ENCODE results near the gene FLNB.

The FLNB gene

DNA sequence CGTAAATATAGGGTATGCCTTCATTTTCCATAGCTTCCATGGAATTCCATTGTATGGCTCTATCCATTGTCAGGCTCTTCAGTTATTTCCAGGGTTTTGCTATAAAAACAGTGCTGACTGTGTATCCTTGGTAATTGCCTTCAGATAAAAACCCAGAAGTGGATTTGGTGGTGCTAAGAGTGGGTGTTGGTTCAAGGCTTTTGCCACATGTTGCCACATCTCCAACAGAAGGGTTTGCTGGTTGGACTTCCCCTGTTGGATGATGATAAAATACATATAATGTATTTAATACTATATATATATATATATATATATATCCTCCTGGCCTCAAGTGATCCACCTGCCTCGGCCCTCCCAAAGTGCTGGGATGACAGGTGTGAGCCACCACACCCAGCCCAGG, 97.8 kb downstream of the FLNB start:
- no peak for DNase-seq (ENCODE audit: low read depth, low spot score)

GRCh38 chr3:58106640-58107039, 98.4 kb downstream of the FLNB start:
- DNase-seq (ENCODE audit: low read depth, low spot score), result no peak

- no peak for DNase-seq (ENCODE audit: low read depth, low spot score)
Observed at GRCh38 chr3:58107597-58107996, 99.4 kb downstream of the FLNB start.

GRCh38 chr3:58109752-58110151, 101.5 kb downstream of the FLNB start:
- DNase-seq (ENCODE audit: low read depth, low spot score), result no peak

GRCh38 chr3:58111513-58112184, 103.4 kb downstream of the FLNB start:
- no peak for DNase-seq (ENCODE audit: low read depth, low spot score)

DNA sequence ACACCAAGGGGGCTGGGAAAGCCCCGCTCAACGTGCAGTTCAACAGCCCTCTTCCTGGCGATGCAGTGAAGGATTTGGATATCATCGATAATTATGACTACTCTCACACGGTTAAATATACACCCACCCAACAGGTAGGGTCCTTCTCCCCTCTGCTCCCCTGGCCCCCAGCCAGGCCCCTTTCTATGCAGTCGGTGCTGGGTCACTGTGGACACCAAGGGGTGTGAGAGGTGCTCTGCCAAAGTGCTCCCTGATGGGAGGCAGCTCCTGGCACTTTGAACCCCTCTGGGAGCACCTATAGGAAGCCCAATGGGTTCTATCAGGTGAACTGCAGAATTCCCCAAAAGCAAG, 103.9 kb downstream of the FLNB start:
- no peak for DNase-seq (ENCODE audit: low read depth, low spot score)

DNA sequence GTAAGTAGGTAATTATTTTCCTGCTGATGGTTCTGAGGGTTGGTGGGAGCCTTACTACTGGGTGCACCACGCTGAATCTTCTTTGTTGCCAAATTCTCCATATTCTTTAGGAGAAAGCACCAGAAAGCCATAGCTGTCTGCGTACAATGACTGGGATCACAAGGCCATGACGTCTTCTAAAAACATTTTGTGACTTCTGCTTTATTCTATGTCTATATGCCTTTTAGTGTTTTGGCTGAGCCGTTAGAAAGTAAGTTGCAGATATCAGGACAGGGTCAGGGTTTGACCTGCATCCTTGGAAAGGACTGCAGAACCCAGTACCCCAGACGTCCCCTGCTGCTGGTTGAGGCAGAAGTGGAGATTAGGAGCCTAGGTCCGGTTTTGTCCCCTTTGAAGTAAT, 107.0 kb downstream of the FLNB start:
- no peak for DNase-seq (ENCODE audit: low read depth, low spot score)

- no peak for DNase-seq (ENCODE audit: low read depth, low spot score)
Observed at GRCh38 chr3:58116161-58116955, 108.1 kb downstream of the FLNB start.

DNA sequence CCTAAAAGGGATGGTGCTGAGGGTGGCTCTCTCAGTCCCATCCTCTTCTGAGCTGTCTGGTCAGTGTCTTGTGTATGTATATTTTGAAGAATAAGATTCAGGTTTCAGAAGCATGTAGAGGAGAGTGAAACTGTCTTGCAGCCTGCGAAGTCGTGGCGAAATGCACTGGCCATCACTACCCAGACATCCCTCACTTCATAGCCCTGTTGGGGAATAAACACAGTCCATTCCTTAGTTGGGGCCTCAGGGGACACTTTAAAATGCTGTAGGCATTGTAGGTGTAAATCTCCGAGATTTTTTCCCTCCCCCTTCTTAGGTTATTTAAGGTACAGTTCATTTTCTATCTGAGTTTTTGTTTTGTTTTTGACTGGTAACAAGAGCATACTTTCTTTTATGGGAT, 108.8 kb downstream of the FLNB start:
- DNase-seq (ENCODE audit: low read depth, low spot score), result no peak

- no peak for DNase-seq (ENCODE audit: low read depth, low spot score)
Observed at GRCh38 chr3:58117561-58118181, 109.4 kb downstream of the FLNB start.

DNA sequence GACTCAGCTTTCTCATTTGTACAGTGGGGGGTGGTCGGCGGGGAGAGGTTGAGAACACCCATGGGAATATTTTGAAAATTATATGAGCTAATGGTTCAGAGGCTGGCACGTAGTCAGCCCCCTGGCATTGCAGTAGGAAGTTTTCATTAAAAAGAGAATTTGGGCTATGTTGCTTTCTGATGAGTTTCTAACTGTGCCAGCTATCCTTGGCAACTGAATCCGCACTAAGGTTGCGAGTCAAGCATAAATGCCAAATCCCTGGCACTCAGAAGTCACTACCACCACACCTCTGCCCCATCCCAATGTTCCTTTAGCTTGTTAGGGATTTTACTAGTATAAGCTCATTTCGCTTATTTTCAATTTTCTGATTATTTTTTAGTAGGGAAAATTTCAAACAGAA, 111.0 kb downstream of the FLNB start:
- no peak for DNase-seq (ENCODE audit: low read depth, low spot score)

GRCh38 chr3:58120075-58120812, 112.0 kb downstream of the FLNB start:
- DNase-seq (ENCODE audit: low read depth, low spot score), result no peak

DNA sequence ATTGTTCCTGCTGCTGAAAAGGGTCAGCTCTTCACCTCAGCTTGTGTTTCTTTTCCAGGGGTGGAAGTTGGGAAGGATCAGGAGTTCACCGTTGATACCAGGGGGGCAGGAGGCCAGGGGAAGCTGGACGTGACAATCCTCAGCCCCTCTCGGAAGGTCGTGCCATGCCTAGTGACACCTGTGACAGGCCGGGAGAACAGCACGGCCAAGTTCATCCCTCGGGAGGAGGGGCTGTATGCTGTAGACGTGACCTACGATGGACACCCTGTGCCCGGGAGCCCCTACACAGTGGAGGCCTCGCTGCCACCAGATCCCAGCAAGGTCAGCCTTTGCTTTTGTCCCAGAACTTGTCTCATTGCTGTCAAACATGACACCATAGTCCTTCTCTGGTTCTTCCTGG, 113.0 kb downstream of the FLNB start:
- DNase-seq (ENCODE audit: low read depth, low spot score), result no peak

- no peak for DNase-seq (ENCODE audit: low read depth, low spot score)
Observed at GRCh38 chr3:58122936-58123700, 114.9 kb downstream of the FLNB start.

DNA sequence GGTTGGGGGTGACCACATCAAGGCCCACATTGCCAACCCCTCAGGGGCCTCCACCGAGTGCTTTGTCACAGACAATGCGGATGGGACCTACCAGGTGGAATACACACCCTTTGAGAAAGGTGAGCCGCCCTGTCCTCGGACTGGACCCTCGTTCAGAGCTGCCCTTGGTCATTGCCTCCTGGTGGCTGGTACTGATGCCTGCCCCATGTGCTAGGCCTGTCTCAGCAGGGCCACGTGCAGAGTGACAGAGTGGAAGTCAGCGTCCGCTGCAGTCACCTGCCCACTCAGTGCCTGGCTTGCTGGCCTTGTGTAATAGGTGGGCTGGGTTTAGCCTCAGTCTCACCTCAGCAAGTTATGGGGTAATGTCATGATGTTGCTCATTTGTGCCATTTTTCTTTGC, 116.2 kb downstream of the FLNB start:
- no peak for DNase-seq (ENCODE audit: low read depth, low spot score)

- no peak for DNase-seq (ENCODE audit: low read depth, low spot score)
Observed at GRCh38 chr3:58129041-58129770, 121.0 kb downstream of the FLNB start.

DNA sequence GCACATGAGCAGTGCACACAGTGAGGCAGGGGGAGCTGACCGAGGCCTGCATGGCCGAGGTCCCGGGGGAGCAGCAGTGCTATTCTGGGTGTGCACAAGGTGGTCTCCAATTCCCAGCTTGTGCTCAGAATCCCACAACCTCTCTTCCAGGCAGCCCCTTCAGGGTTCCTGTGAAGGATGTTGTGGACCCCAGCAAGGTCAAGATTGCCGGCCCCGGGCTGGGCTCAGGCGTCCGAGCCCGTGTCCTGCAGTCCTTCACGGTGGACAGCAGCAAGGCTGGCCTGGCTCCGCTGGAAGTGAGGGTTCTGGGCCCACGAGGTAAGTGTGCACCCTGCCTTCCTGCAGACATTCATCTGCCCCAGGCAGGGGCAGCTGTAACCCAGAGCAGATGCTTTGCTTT, 122.4 kb downstream of the FLNB start:
- DNase-seq (ENCODE audit: low read depth, low spot score), result no peak

- DNase-seq (ENCODE audit: low read depth, low spot score), result no peak
Observed at GRCh38 chr3:58131101-58131825, 123.0 kb downstream of the FLNB start.

- no peak for DNase-seq (ENCODE audit: low read depth, low spot score)
Observed at GRCh38 chr3:58132850-58133249, 124.6 kb downstream of the FLNB start.

GRCh38 chr3:58134468-58134867, 126.2 kb downstream of the FLNB start:
- no peak for DNase-seq (ENCODE audit: low read depth, low spot score)

All from iPS DF 19.7 (cell line).